NB4 (cell line): ENCODE data around the gene HNRNPAB.

Source experiments
- DNase-seq: peaks from one replicate; pipeline ENCODE4 v3.0.0; 2010; ENCODE audit warnings: low read depth
- H3K4me3 ChIP-seq: one replicate; pipeline ENCODE4 v1.5.1; 2011; ENCODE audit warnings: mild to moderate bottlenecking, low read depth, low read length, moderate library complexity
- MYC ChIP-seq: IDR thresholded peaks from 2 replicates; pipeline ENCODE4 v1.6.1; 2011; ENCODE audit warnings: low read depth, low read length
- POLR2A ChIP-seq: IDR thresholded peaks from 2 replicates; pipeline ENCODE4 v1.6.1; 2011; ENCODE audit warnings: mild to moderate bottlenecking; ENCODE audit not compliant: insufficient read length; ENCODE audit errors: extremely low read depth
- TF ChIP-seq, protein P1 (sequence below): IDR thresholded peaks from 2 replicates; pipeline ENCODE4 v1.6.1; 2011; ENCODE audit warnings: low read depth, low read length
- TF ChIP-seq, protein P2 (sequence below): IDR thresholded peaks from one replicate; pipeline ENCODE4 v1.5.1; 2012; ENCODE audit warnings: low read depth, low read length

The HNRNPAB gene

DNA sequence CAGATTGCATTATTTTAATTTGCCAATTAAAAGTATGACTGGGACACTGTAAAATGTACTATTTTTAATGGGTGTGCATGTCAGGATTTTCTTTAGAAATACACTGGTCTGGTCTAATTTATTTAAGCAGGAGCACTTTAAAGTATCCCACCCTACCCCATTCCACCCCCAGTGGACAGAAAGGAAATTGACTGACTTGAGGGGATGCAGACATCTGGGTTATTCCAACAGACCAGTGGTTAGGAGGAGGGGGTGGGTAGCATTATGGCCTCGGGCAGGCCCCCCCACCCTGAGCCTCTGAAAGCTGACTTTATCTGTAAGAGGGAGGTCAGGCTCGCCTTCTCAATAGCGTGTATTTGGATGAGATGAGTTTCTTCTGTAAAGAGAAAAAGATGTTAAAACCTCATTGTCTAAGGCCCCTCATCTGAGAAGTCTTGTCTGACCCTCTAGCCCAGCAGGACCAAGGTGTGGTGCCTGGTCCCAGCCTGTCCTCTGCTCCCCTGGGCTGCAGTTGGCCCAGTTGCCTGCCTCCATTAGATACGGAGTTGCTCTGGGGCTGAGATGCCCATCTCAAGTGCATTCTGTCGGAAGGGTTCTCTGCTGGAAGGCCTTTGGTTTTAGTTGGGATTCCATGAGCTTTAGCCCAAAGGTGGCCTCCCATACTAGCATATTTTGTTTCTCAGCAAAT is 4.4 kb downstream of the HNRNPAB start:
- TF ChIP-seq, protein P1, sequence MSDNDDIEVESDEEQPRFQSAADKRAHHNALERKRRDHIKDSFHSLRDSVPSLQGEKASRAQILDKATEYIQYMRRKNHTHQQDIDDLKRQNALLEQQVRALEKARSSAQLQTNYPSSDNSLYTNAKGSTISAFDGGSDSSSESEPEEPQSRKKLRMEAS = no peak
- TF ChIP-seq, protein P2, sequence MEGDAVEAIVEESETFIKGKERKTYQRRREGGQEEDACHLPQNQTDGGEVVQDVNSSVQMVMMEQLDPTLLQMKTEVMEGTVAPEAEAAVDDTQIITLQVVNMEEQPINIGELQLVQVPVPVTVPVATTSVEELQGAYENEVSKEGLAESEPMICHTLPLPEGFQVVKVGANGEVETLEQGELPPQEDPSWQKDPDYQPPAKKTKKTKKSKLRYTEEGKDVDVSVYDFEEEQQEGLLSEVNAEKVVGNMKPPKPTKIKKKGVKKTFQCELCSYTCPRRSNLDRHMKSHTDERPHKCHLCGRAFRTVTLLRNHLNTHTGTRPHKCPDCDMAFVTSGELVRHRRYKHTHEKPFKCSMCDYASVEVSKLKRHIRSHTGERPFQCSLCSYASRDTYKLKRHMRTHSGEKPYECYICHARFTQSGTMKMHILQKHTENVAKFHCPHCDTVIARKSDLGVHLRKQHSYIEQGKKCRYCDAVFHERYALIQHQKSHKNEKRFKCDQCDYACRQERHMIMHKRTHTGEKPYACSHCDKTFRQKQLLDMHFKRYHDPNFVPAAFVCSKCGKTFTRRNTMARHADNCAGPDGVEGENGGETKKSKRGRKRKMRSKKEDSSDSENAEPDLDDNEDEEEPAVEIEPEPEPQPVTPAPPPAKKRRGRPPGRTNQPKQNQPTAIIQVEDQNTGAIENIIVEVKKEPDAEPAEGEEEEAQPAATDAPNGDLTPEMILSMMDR = peak; percentile 15
- TF ChIP-seq MYC (no peak), POLR2A (no peak)
- no peak overlapping the region for H3K4me3 ChIP-seq
- peak; percentile 51 for DNase-seq

DNA sequence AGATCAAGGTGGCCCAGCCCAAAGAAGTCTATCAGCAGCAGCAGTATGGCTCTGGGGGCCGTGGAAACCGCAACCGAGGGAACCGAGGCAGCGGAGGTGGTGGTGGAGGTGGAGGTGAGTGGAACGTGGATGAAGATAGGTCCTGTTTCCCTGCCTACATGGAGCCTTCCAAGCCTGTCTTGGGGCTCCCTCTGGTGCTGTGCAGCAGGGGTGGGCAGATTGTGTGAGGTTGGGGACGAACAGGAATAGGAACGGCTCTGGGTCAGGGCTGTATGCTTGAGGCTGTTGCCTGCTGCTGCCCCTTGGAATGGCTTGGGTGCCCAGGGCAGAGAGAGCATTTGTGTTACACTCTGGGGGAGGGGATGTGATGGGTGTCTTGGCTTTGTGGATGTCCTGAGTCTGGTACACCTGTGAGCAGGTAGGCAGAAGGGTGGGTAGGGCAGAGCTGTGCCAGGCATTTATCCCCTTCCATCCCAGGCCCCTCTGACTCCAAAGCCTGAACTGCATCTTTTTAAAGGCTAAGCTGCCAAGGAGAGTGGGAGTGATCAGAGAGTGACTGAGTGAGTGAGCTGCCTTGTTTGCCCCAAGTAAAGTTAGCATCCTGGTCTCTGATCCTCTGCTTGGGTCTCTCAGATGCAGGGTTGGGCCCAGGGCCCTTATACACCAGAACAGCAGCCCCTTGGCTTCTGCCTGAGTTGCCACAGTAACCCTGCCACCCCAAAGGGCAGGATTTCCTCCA is 5.2 kb downstream of the HNRNPAB start:
- TF ChIP-seq MYC (no peak), POLR2A (no peak)
- TF ChIP-seq, protein P2 = no peak
- TF ChIP-seq, protein P1 = no peak
- no peak for DNase-seq
- no peak overlapping the region for H3K4me3 ChIP-seq

DNA sequence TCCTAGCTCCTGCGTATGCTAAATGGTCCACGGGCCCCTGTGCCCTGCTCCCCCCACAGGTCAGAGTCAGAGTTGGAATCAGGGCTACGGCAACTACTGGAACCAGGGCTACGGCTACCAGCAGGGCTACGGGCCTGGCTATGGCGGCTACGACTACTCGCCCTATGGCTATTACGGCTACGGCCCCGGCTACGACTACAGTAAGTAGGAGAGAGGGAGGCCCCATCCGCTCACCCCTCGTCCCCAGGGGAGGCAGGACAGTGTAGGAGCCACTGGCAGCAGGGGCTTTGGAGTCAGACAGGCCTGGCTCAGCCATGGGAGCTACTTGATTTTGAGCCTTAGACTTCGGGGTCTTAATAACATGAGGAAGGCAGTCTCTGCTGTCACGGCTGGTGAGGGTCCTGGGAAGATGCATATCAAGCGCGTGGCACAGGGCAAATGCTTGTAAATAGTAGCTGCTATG is 5.8 kb downstream of the HNRNPAB start:
- TF ChIP-seq MYC (no peak), POLR2A (no peak)
- TF ChIP-seq, protein P2 = no peak
- TF ChIP-seq, protein P1 = no peak
- DNase-seq = no peak
- no peak overlapping the region for H3K4me3 ChIP-seq

DNA sequence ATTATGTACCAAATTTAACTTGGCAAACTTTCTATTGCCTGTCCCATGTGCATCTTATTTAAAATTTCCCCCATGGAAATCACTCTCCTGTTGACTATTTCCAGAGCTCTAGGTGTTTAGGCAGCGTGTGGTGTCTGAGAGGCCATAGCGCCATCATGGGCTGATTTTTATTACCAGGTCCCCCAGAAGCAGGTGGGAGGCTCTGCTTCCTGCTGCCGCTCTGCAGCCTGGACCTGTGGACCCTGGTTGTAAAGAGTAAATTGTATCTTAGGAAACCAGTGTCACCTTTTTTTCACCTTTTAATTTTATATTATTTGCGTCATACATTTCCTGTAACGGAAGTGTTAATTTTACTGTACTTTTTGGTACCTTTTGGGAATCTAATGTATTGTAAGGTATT is 6.4 kb downstream of the HNRNPAB start:
- no peak overlapping the region for H3K4me3 ChIP-seq
- DNase-seq = no peak
- TF ChIP-seq MYC (no peak), POLR2A (no peak)
- TF ChIP-seq, protein P2 = no peak
- TF ChIP-seq, protein P1 = no peak

DNA sequence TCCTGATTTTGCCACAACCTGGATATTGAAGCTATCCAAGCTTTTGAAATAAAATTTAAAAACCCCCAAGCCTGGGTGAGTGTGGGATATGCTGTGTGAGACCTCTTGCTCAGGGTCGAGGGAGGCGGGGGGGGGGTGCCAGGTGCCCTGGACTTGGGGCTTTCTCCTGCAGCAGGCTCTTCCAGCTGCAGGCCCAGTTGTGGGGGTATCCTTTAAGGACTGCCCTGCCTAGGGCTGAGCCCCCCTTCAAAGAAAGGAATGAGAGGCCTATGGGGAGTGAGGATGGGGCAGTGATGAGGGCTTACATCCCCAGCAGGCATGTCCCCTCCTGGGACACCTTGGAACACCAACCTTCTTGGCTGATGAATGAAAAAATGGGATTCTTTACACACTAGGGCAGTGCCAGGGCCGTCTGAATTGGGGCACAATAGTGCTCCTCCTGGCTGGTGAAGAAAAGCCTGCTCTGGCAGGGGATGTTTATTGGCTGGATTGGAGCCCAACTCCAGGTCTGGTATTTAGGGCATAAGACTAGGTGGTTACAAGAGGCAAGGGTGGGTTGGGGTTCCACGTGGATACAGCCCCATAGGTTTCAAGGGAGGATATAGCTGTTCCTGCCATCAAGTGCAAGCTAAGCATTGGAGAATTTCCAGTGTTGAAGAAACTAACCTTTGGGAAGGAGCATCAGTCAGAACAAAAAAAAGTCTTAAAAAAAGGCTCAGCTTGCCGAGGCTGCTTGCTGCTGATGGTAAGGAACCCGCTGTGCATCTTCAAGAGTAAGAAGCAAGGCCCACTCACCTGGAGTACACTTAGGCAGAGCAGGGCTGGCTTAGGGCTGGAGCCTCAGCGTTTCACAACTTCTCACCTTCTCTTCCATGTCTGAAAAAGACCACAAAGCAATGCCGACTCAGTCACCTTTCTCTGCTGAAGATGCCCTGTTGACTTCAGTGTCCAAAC is 7.0 kb downstream of the HNRNPAB start:
- TF ChIP-seq MYC = no peak
- TF ChIP-seq POLR2A = peak; percentile 24
- TF ChIP-seq, protein P1 = no peak
- peak; percentile 36 for DNase-seq
- H3K4me3 ChIP-seq = no peak overlapping the region
